GM19035 (cell line): ENCODE data around the gene NACC2.
"Not testable (repeated sequence)": the region's sequence is repeated elsewhere in the genome, so short reads cannot be mapped to it uniquely, and the experiment has no call there.

Source experiments
- ATAC-seq: cut with Tn5 transposase; IDR thresholded peaks from one replicate; pipeline ENCODE4 v1.9.1; 2021; ENCODE audit not compliant: unreplicated experiment

The NACC2 gene

GRCh38 chr9:136048560-136049411, 46.3 kb downstream of the NACC2 start:
- no peak for ATAC-seq

GRCh38 chr9:136047775-136048559, 47.1 kb downstream of the NACC2 start:
- ATAC-seq: no peak

- no peak for ATAC-seq
Observed at GRCh38 chr9:136047076-136047774, 47.9 kb downstream of the NACC2 start.

- no peak for ATAC-seq
Observed at GRCh38 chr9:136046554-136046920, 48.6 kb downstream of the NACC2 start.

GRCh38 chr9:136045595-136046553, 49.2 kb downstream of the NACC2 start:
- ATAC-seq: no peak

GRCh38 chr9:136044971-136045594, 50.0 kb downstream of the NACC2 start:
- no peak for ATAC-seq

- ATAC-seq: no peak
Observed at GRCh38 chr9:136044207-136044970, 50.7 kb downstream of the NACC2 start.

- ATAC-seq: no peak
Observed at GRCh38 chr9:136043441-136043991, 51.6 kb downstream of the NACC2 start.

GRCh38 chr9:136042541-136042940, 52.5 kb downstream of the NACC2 start:
- ATAC-seq: no peak

GRCh38 chr9:136040848-136041247, 54.2 kb downstream of the NACC2 start:
- ATAC-seq: not testable (repeated sequence)

- ATAC-seq: no peak
Observed at GRCh38 chr9:136039488-136039887, 55.6 kb downstream of the NACC2 start.

- no peak for ATAC-seq
Observed at GRCh38 chr9:136036848-136037247, 58.2 kb downstream of the NACC2 start.

- no peak for ATAC-seq
Observed at GRCh38 chr9:136036050-136036449, 59.0 kb downstream of the NACC2 start.

- ATAC-seq: no peak
Observed at GRCh38 chr9:136031741-136032730, 63.1 kb downstream of the NACC2 start.

GRCh38 chr9:136031094-136031493, 64.0 kb downstream of the NACC2 start:
- ATAC-seq: no peak

- ATAC-seq: no peak
Observed at GRCh38 chr9:136029556-136029955, 65.5 kb downstream of the NACC2 start.

- ATAC-seq: no peak
Observed at GRCh38 chr9:136028760-136029470, 66.2 kb downstream of the NACC2 start.
